NB4 (cell line): ENCODE results near the gene CLDN5.

Source experiments
- DNase-seq: peaks from one replicate; pipeline ENCODE4 v3.0.0; 2010; ENCODE audit warnings: low read depth
- H3K4me3 ChIP-seq: one replicate; pipeline ENCODE4 v1.5.1; 2011; ENCODE audit warnings: mild to moderate bottlenecking, low read depth, low read length, moderate library complexity
- CTCF ChIP-seq: IDR thresholded peaks from one replicate; pipeline ENCODE4 v1.5.1; 2012; ENCODE audit warnings: low read depth, low read length
- MYC ChIP-seq: IDR thresholded peaks from 2 replicates; pipeline ENCODE4 v1.6.1; 2011; ENCODE audit warnings: low read depth, low read length
- POLR2A ChIP-seq: IDR thresholded peaks from 2 replicates; pipeline ENCODE4 v1.6.1; 2011; ENCODE audit warnings: mild to moderate bottlenecking; ENCODE audit not compliant: insufficient read length; ENCODE audit errors: extremely low read depth
- TF ChIP-seq, protein P1 (sequence below): IDR thresholded peaks from 2 replicates; pipeline ENCODE4 v1.6.1; 2011; ENCODE audit warnings: low read depth, low read length

The CLDN5 gene

GRCh38 chr22:19515654-19516377 is 8.4 kb downstream of the CLDN5 start:
- no peak overlapping the region for H3K4me3 ChIP-seq
- TF ChIP-seq, protein P1, sequence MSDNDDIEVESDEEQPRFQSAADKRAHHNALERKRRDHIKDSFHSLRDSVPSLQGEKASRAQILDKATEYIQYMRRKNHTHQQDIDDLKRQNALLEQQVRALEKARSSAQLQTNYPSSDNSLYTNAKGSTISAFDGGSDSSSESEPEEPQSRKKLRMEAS: no peak
- DNase-seq: no peak

DNA sequence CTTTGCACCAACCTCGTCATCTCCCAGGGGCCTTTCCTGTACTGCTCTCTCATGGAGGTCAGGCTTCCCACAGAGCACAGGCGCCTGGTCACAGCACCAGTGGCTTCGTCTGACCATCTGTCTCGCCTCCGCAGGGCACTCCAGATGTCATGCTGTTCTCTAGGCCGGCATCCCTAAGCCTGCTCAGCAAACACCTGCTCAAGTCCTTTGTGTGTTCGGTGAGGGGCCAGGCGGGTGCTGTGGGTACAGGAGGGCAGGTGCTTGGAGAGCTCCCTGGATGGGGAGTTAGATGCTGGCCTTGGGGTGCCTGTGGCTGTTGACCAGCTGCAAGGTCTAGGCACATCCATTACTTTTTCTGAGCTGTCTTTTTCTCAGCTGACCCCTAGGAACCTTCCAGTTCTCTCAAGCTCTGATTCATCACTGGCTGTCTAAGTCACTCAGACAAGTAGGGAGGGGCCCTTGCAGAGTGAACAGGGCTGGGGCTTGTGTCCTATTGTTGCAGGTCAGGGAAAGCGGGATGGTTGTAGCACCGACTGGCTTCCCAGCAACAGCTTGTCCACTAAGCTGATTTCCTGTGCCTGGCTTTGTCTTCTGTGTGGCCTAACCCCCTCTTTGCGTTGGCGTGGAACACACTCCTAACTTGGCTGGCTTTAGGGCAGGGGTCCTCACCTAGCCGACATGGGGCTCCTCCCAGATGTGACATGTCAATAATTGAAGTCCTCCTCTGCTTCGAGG is 9.2 kb downstream of the CLDN5 start:
- no peak for DNase-seq
- no peak overlapping the region for H3K4me3 ChIP-seq
- TF ChIP-seq, protein P1: no peak
- TF ChIP-seq MYC (no peak), POLR2A (no peak), CTCF (no peak)

GRCh38 chr22:19513823-19514222 is 10.4 kb downstream of the CLDN5 start:
- TF ChIP-seq CTCF: no peak
- TF ChIP-seq MYC: no peak
- TF ChIP-seq, protein P1: no peak
- TF ChIP-seq POLR2A: no peak
- no peak overlapping the region for H3K4me3 ChIP-seq
- DNase-seq: no peak

- TF ChIP-seq, protein P1: no peak
- TF ChIP-seq POLR2A (no peak), MYC (no peak), CTCF (no peak)
These were observed 13.3 kb downstream of the CLDN5 start for GRCh38 chr22:19510919-19511341.

GRCh38 chr22:19509923-19510322 is 14.3 kb downstream of the CLDN5 start:
- no peak for DNase-seq
- TF ChIP-seq MYC (no peak), POLR2A (no peak), CTCF (no peak)
- TF ChIP-seq, protein P1: no peak
- H3K4me3 ChIP-seq: no peak overlapping the region

More at GRCh38 chr22:19510919-19511341, 13.3 kb downstream of the CLDN5 start:
- no peak for DNase-seq
- no peak overlapping the region for H3K4me3 ChIP-seq

- TF ChIP-seq CTCF (no peak), POLR2A (no peak), MYC (no peak)
- TF ChIP-seq, protein P1: no peak
- no peak for DNase-seq
These were observed 15.0 kb downstream of the CLDN5 start for GRCh38 chr22:19509191-19509590.

More at GRCh38 chr22:19509191-19509590, 15.0 kb downstream of the CLDN5 start:
- H3K4me3 ChIP-seq: no peak overlapping the region
